Putamen (tissue), 1 donor: ENCODE measurements around the gene UPK3B.
"Not testable (repeated sequence)": the region's sequence is repeated elsewhere in the genome, so short reads cannot be mapped to it uniquely, and the experiment has no call there.

Experiments used
- DNase-seq: peaks from one replicate; pipeline ENCODE4 v3.0.0-alpha.2; 2016; ENCODE audit warnings: low spot score

Gene UPK3B

GRCh38 chr7:76513817-76514799 is 3.8 kb downstream of the UPK3B start:
- DNase-seq, result no peak

- no peak for DNase-seq
These were observed 4.8 kb downstream of the UPK3B start for GRCh38 chr7:76514926-76515771.

GRCh38 chr7:76515999-76516443 is 5.7 kb downstream of the UPK3B start:
- DNase-seq, result no peak

- not testable (repeated sequence) for DNase-seq
These were observed 6.6 kb downstream of the UPK3B start for GRCh38 chr7:76516932-76517331.

- DNase-seq, result not testable (repeated sequence)
These were observed 15.8 kb downstream of the UPK3B start for GRCh38 chr7:76526183-76526582.

- not testable (repeated sequence) for DNase-seq
These were observed 21.3 kb downstream of the UPK3B start for GRCh38 chr7:76531643-76532042.

- not testable (repeated sequence) for DNase-seq
These were observed 32.8 kb downstream of the UPK3B start, which contains the start of gene SPDYE16 for GRCh38 chr7:76543197-76543596. SPDYE16 (minus strand) TSS chr7:76543297; CDS start chr7:76541459, 1,838 bp downstream.

- peak; percentile 92 for DNase-seq
These were observed 38.9 kb downstream of the UPK3B start for GRCh38 chr7:76549025-76549854.

GRCh38 chr7:76549855-76550248 is 39.5 kb downstream of the UPK3B start:
- DNase-seq, result not testable (repeated sequence)

GRCh38 chr7:76551992-76552391 is 41.6 kb downstream of the UPK3B start:
- DNase-seq, result not testable (repeated sequence)

GRCh38 chr7:76559685-76560084 is 49.3 kb downstream of the UPK3B start:
- not testable (repeated sequence) for DNase-seq

GRCh38 chr7:76560157-76560556 is 49.8 kb downstream of the UPK3B start:
- not testable (repeated sequence) for DNase-seq

GRCh38 chr7:76561342-76561741 is 51.0 kb downstream of the UPK3B start:
- DNase-seq, result not testable (repeated sequence)

- DNase-seq, result not testable (repeated sequence)
These were observed 54.6 kb downstream of the UPK3B start for GRCh38 chr7:76565001-76565400.
